A673 (cell line): Measurements from ENCODE around the gene ARL11.

Experiments used
- EZH2 ChIP-seq: fragments of 200-600 bp; sonication (generic); IDR thresholded peaks from 2 replicates; pipeline ENCODE4 v1.6.1; 2017; ENCODE audit warnings: borderline replicate concordance, low read depth, mild to moderate bottlenecking, mixed read lengths, antibody characterized with exemption, low read length; ENCODE audit not compliant: poor library complexity, severe bottlenecking
- TF ChIP-seq, protein P1 (sequence below): fragments of 300-800, 200-600 bp; sonication (generic); conservative IDR thresholded peaks from 2 replicates; pipeline ENCODE4 v1.5.1; 2017; ENCODE audit warnings: low read depth, mild to moderate bottlenecking, antibody characterized with exemption, low read length, moderate library complexity, mixed read lengths

- TF ChIP-seq EZH2: no peak
- TF ChIP-seq, protein P1, sequence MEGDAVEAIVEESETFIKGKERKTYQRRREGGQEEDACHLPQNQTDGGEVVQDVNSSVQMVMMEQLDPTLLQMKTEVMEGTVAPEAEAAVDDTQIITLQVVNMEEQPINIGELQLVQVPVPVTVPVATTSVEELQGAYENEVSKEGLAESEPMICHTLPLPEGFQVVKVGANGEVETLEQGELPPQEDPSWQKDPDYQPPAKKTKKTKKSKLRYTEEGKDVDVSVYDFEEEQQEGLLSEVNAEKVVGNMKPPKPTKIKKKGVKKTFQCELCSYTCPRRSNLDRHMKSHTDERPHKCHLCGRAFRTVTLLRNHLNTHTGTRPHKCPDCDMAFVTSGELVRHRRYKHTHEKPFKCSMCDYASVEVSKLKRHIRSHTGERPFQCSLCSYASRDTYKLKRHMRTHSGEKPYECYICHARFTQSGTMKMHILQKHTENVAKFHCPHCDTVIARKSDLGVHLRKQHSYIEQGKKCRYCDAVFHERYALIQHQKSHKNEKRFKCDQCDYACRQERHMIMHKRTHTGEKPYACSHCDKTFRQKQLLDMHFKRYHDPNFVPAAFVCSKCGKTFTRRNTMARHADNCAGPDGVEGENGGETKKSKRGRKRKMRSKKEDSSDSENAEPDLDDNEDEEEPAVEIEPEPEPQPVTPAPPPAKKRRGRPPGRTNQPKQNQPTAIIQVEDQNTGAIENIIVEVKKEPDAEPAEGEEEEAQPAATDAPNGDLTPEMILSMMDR: peak; percentile 52
These were observed 21.1 kb downstream of the ARL11 start for GRCh38 chr13:49649244-49649962.
